ENCODE measurements around the gene MAP3K4.
"Not testable (repeated sequence)": the region's sequence is repeated elsewhere in the genome, so short reads cannot be mapped to it uniquely, and the experiment has no call there.

MAP3K4 gene

GRCh38 chr6:160972594-160972993 is 19.0 kb upstream of the MAP3K4 start:
- not testable (repeated sequence) for DNase-seq

- DNase-seq, result no peak
Observed at GRCh38 chr6:160973311-160974250, 18.0 kb upstream of the MAP3K4 start.

GRCh38 chr6:160974304-160974771 is 17.2 kb upstream of the MAP3K4 start:
- no peak for DNase-seq

- peak in 1 of 2 experiments; percentile 29 for DNase-seq
Observed at GRCh38 chr6:160975162-160975561, 16.4 kb upstream of the MAP3K4 start.

GRCh38 chr6:160975961-160976360 is 15.6 kb upstream of the MAP3K4 start:
- DNase-seq, result not testable (repeated sequence)

GRCh38 chr6:160978141-160978901 is 13.2 kb upstream of the MAP3K4 start:
- DNase-seq, result no peak

- peak in 1 of 2 experiments; percentile 52 for DNase-seq
Observed at GRCh38 chr6:160979061-160979708, 12.4 kb upstream of the MAP3K4 start.

GRCh38 chr6:160983377-160983948 is 8.1 kb upstream of the MAP3K4 start:
- DNase-seq, result not testable (repeated sequence)

GRCh38 chr6:160986851-160987250 is 4.7 kb upstream of the MAP3K4 start:
- DNase-seq, result no peak

GRCh38 chr6:160987265-160987664 is 4.3 kb upstream of the MAP3K4 start:
- DNase-seq, result peak in 1 of 2 experiments; percentile 20

GRCh38 chr6:160990847-160991405 is 643 bp upstream of the MAP3K4 start:
- no peak for DNase-seq

GRCh38 chr6:160992061-160992979 is 751 bp downstream of the MAP3K4 start:
- peak; percentile 87 to 90 for DNase-seq

GRCh38 chr6:160992980-160993314 is 1.4 kb downstream of the MAP3K4 start:
- DNase-seq, result no peak

GRCh38 chr6:160995271-160995670 is 3.7 kb downstream of the MAP3K4 start:
- DNase-seq, result peak in 1 of 2 experiments; percentile 41

- DNase-seq, result no peak
Observed at GRCh38 chr6:160996131-160996601, 4.6 kb downstream of the MAP3K4 start.

- DNase-seq, result no peak
Observed at GRCh38 chr6:160998217-160998616, 6.6 kb downstream of the MAP3K4 start.

GRCh38 chr6:160998766-160999165 is 7.2 kb downstream of the MAP3K4 start:
- no peak for DNase-seq

- peak; percentile 48 to 70 for DNase-seq
Observed at GRCh38 chr6:160999516-160999915, 7.9 kb downstream of the MAP3K4 start.

- no peak for DNase-seq
Observed at GRCh38 chr6:161000632-161001031, 9.1 kb downstream of the MAP3K4 start.

- peak in 1 of 2 experiments; percentile 52 for DNase-seq
Observed at GRCh38 chr6:161001421-161001820, 9.9 kb downstream of the MAP3K4 start.

- no peak for DNase-seq
Observed at GRCh38 chr6:161003336-161003735, 11.8 kb downstream of the MAP3K4 start.
